GM19452 (cell line): Measurements from ENCODE around the gene TMCC2.

Experiments used
- ATAC-seq: cut with Tn5 transposase; IDR thresholded peaks from one replicate; pipeline ENCODE4 v1.9.1; 2021; ENCODE audit not compliant: unreplicated experiment

The TMCC2 gene

GRCh38 chr1:205239078-205239477 lies 11.3 kb downstream of the TMCC2 start:
- ATAC-seq: no peak

- ATAC-seq: no peak
Measured at GRCh38 chr1:205240118-205240517, 12.4 kb downstream of the TMCC2 start.

GRCh38 chr1:205240569-205240968 lies 12.8 kb downstream of the TMCC2 start:
- no peak for ATAC-seq

- ATAC-seq: no peak
Measured at GRCh38 chr1:205241366-205242030, 13.8 kb downstream of the TMCC2 start.

GRCh38 chr1:205243350-205244191 lies 15.8 kb downstream of the TMCC2 start:
- ATAC-seq: no peak

- ATAC-seq: no peak
Measured at GRCh38 chr1:205244384-205244783, 16.6 kb downstream of the TMCC2 start.

GRCh38 chr1:205245096-205245495 lies 17.4 kb downstream of the TMCC2 start:
- no peak for ATAC-seq

- ATAC-seq: no peak
Measured at GRCh38 chr1:205246351-205247119, 18.8 kb downstream of the TMCC2 start.

GRCh38 chr1:205247130-205247921 lies 19.6 kb downstream of the TMCC2 start:
- no peak for ATAC-seq

GRCh38 chr1:205248793-205249601 lies 21.3 kb downstream of the TMCC2 start:
- no peak for ATAC-seq

GRCh38 chr1:205249651-205250050 lies 21.9 kb downstream of the TMCC2 start:
- no peak for ATAC-seq

GRCh38 chr1:205250699-205251098 lies 23.0 kb downstream of the TMCC2 start:
- ATAC-seq: no peak

GRCh38 chr1:205251576-205251975 lies 23.8 kb downstream of the TMCC2 start:
- ATAC-seq: no peak

GRCh38 chr1:205255941-205256780 lies 28.4 kb downstream of the TMCC2 start:
- ATAC-seq: no peak

GRCh38 chr1:205256951-205257625 lies 29.3 kb downstream of the TMCC2 start:
- no peak for ATAC-seq

GRCh38 chr1:205257735-205258134 lies 30.0 kb downstream of the TMCC2 start:
- no peak for ATAC-seq

GRCh38 chr1:205258261-205258691 lies 30.5 kb downstream of the TMCC2 start:
- ATAC-seq: no peak

GRCh38 chr1:205258719-205259118 lies 31.0 kb downstream of the TMCC2 start:
- no peak for ATAC-seq
